M059J (cell line): ENCODE data around the gene ASPRV1. TPM values are rescaled to one million over a fixed set of nuclear protein-coding genes. Genes with fewer than 3 reads are reported as not detected.
"Not testable (repeated sequence)": the region's sequence is repeated elsewhere in the genome, so short reads cannot be mapped to it uniquely, and the experiment has no call there.

Source experiments
- DNase-seq: peaks from one replicate; pipeline ENCODE4 v3.0.0-alpha.2; 2012; ENCODE audit warnings: low read depth
- total RNA-seq: library from RNA; depleted of rRNA; stranded (reverse); fragments of >200 nt; shearing (Covaris generic); gene quantifications from 2 replicates; pipeline ENCODE4 v1.2.3, GENCODE V29; 2014

ASPRV1 gene
- total RNA-seq, 1 experiment from 2014 or later, result 0.49 TPM

DNA sequence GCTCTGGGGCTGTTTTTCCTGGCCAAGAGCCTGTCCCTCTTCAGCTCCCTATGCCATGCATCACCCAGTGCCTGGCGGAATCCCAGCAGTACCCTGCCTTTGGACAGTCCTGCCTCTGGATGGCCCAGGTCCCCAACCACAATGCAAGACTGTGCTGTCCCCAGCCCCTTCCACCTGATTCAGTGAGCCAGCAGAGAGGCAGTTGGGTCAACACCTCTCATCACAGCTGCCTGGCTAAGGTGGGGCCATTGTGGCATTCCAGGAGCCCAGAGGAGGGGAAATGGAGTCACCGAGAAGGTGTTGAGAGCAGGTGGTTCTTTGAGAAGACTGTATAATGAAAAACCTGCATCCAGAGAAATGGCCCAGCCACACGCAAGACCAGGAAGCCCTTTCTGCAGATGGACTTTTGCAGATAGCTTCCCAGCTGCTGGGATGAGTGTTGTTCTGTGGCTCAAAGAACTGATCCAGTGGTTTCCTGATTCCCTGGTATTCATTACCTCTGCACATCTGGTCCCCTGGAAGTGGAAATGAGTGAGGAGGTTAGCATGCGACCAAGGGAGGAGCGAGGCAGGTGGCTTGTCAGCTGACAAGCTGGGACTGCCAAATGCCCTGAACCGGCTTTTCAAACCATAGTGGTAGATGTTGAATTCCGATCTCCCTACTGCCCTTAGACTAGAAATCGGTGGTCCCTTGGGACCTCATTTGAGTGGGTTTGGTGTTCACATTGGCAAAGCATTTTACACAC, 1.7 kb upstream of the ASPRV1 start:
- DNase-seq, result no peak

- no peak for DNase-seq
These were observed 610 bp downstream of the ASPRV1 start for GRCh38 chr2:69960821-69961220.

GRCh38 chr2:69959425-69959824, 2.0 kb downstream of the ASPRV1 start:
- no peak for DNase-seq

GRCh38 chr2:69958480-69958879, 3.0 kb downstream of the ASPRV1 start:
- no peak for DNase-seq

- no peak for DNase-seq
These were observed 3.5 kb downstream of the ASPRV1 start for GRCh38 chr2:69957965-69958364.

DNA sequence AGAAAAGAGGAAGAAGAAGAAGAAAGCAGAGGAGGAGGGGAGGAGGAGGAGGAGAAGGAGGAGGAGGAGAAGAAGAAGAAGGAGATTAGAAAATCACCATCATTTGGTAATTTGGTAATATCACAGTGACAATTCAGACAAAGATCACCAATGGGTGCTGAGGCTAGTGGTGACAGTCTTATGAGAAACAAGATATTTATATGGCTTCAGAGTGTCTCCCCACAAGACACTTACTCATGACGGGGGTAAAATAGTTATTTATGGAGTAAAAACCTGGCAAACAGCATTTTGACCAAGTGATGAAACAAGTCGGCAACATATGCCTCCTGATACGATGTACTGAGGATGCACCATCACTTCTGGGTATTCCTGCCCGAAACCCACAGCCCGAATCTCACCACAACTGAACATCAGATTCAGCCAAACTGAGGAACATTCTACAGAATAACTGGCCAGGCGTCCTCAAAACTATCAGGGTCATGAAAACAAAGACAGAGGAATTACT, 4.9 kb downstream of the ASPRV1 start:
- no peak for DNase-seq

DNA sequence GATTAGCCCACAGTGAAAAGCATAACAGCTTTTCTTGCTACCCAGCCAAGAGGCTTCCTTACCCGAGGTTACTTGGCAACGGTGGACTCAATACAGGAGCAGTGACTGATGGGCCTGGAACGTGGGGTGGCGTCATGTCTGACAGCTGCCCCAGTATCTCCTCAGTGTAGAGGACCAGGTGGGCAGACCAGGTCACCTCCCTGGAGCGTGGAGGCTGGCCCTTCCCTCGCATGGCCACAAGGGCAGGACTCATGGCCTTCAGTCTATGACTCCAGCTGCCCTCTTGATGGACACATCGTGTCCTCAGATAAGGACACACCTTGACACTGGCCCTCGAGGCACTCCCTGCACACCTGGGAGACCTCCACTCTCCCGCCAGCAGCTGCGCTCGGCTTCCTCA, 6.4 kb downstream of the ASPRV1 start:
- DNase-seq, result peak; percentile 37

- no peak for DNase-seq
These were observed 7.3 kb downstream of the ASPRV1 start for GRCh38 chr2:69954084-69954483.

GRCh38 chr2:69952336-69953115, 8.9 kb downstream of the ASPRV1 start:
- DNase-seq, result no peak

GRCh38 chr2:69950671-69951070, 10.8 kb downstream of the ASPRV1 start:
- DNase-seq, result not testable (repeated sequence)

- no peak for DNase-seq
These were observed 11.2 kb downstream of the ASPRV1 start for GRCh38 chr2:69950241-69950640.

- DNase-seq, result no peak
These were observed 12.3 kb downstream of the ASPRV1 start for GRCh38 chr2:69948963-69949645.

GRCh38 chr2:69948032-69948962, 13.1 kb downstream of the ASPRV1 start:
- no peak for DNase-seq

GRCh38 chr2:69947325-69947931, 14.0 kb downstream of the ASPRV1 start:
- DNase-seq, result no peak

GRCh38 chr2:69946351-69947324, 14.8 kb downstream of the ASPRV1 start:
- peak; percentile 87 for DNase-seq

- DNase-seq, result no peak
These were observed 15.5 kb downstream of the ASPRV1 start for GRCh38 chr2:69945941-69946340.

DNA sequence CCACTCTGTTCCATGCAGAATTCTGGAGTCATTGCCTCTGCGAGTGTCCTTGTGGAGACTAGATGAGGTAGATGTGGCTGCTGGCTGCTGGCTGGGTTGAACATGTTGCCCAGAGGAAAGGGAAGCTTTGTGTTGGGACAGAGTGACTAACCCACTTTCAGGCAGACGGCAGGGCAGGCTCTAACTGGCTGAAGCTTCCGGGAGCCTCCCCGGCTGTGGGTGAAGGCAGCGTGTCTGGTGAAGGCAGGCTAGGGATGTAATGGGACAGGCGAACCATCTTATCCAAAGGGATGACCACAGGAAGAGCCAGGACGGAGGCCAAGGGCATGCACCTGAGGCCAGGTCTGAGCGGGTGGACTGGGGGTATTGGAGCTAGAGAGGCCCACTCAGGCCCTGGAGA, 16.0 kb downstream of the ASPRV1 start:
- peak; percentile 36 for DNase-seq

DNA sequence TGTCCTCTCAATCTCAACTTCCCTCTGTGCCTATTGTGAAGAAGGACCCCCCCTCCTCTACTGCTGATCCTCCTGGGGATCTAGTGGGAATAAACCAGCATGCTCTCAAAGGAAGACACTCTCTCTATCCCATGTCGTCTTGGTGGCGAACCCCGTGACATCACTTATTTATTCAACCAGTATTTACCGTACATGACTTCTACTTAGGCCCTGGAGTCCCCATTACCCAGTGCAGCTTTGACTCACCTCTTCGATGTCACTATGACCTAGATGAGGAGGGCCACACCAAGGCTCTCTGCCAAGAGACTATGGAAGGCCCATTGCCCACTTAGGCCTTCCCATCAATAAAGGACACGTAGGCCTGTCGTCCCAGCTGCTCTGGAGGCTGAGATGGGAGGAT, 16.7 kb downstream of the ASPRV1 start:
- no peak for DNase-seq

- DNase-seq, result no peak
These were observed 17.4 kb downstream of the ASPRV1 start for GRCh38 chr2:69943843-69944525.
